Measurements from ENCODE around the gene TMEM19. TPM values are rescaled to one million over a fixed set of nuclear protein-coding genes. Genes with fewer than 3 reads are reported as not detected.

The TMEM19 gene
- total and polyA plus RNA-seq, 2 of the 8 experiments (the other 6 are each of a cell fraction or from before 2014, with no cell fraction given), result 12.6 to 19.1 TPM

DNA sequence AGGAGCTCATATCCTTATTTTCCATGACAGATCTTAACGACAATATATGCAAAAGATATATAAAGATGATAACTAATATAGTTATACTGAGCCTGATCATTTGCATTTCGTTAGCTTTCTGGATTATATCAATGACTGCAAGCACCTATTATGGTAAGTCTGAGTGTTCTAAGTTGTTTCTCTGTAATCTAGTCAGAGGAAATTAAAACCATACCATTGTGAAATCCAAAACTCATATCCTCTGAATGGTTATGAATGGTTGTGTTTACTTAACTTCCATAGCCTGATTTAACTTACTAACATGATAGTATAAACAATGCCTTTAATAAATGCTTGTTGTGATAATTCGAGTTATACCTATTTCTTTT lies 760 bp downstream of the TMEM19 start (continued):
- TF ChIP-seq RNF2 (IDR thresholded peaks at IDR 0.05; ENCODE audit: borderline replicate concordance, low read depth, low read length, missing control alignments, poor library complexity, severe bottlenecking), result no peak
- no peak for TF ChIP-seq PHF8 (conservative IDR thresholded peaks at IDR 0.05; ENCODE audit: low read depth, low read length)
- no peak for TF ChIP-seq RBBP5 (IDR thresholded peaks at IDR 0.05; ENCODE audit: borderline replicate concordance, low read depth, low read length)
- TF ChIP-seq CHD2 (IDR thresholded peaks at IDR 0.05; ENCODE audit: low read length), result no peak
- TF ChIP-seq, protein P1, sequence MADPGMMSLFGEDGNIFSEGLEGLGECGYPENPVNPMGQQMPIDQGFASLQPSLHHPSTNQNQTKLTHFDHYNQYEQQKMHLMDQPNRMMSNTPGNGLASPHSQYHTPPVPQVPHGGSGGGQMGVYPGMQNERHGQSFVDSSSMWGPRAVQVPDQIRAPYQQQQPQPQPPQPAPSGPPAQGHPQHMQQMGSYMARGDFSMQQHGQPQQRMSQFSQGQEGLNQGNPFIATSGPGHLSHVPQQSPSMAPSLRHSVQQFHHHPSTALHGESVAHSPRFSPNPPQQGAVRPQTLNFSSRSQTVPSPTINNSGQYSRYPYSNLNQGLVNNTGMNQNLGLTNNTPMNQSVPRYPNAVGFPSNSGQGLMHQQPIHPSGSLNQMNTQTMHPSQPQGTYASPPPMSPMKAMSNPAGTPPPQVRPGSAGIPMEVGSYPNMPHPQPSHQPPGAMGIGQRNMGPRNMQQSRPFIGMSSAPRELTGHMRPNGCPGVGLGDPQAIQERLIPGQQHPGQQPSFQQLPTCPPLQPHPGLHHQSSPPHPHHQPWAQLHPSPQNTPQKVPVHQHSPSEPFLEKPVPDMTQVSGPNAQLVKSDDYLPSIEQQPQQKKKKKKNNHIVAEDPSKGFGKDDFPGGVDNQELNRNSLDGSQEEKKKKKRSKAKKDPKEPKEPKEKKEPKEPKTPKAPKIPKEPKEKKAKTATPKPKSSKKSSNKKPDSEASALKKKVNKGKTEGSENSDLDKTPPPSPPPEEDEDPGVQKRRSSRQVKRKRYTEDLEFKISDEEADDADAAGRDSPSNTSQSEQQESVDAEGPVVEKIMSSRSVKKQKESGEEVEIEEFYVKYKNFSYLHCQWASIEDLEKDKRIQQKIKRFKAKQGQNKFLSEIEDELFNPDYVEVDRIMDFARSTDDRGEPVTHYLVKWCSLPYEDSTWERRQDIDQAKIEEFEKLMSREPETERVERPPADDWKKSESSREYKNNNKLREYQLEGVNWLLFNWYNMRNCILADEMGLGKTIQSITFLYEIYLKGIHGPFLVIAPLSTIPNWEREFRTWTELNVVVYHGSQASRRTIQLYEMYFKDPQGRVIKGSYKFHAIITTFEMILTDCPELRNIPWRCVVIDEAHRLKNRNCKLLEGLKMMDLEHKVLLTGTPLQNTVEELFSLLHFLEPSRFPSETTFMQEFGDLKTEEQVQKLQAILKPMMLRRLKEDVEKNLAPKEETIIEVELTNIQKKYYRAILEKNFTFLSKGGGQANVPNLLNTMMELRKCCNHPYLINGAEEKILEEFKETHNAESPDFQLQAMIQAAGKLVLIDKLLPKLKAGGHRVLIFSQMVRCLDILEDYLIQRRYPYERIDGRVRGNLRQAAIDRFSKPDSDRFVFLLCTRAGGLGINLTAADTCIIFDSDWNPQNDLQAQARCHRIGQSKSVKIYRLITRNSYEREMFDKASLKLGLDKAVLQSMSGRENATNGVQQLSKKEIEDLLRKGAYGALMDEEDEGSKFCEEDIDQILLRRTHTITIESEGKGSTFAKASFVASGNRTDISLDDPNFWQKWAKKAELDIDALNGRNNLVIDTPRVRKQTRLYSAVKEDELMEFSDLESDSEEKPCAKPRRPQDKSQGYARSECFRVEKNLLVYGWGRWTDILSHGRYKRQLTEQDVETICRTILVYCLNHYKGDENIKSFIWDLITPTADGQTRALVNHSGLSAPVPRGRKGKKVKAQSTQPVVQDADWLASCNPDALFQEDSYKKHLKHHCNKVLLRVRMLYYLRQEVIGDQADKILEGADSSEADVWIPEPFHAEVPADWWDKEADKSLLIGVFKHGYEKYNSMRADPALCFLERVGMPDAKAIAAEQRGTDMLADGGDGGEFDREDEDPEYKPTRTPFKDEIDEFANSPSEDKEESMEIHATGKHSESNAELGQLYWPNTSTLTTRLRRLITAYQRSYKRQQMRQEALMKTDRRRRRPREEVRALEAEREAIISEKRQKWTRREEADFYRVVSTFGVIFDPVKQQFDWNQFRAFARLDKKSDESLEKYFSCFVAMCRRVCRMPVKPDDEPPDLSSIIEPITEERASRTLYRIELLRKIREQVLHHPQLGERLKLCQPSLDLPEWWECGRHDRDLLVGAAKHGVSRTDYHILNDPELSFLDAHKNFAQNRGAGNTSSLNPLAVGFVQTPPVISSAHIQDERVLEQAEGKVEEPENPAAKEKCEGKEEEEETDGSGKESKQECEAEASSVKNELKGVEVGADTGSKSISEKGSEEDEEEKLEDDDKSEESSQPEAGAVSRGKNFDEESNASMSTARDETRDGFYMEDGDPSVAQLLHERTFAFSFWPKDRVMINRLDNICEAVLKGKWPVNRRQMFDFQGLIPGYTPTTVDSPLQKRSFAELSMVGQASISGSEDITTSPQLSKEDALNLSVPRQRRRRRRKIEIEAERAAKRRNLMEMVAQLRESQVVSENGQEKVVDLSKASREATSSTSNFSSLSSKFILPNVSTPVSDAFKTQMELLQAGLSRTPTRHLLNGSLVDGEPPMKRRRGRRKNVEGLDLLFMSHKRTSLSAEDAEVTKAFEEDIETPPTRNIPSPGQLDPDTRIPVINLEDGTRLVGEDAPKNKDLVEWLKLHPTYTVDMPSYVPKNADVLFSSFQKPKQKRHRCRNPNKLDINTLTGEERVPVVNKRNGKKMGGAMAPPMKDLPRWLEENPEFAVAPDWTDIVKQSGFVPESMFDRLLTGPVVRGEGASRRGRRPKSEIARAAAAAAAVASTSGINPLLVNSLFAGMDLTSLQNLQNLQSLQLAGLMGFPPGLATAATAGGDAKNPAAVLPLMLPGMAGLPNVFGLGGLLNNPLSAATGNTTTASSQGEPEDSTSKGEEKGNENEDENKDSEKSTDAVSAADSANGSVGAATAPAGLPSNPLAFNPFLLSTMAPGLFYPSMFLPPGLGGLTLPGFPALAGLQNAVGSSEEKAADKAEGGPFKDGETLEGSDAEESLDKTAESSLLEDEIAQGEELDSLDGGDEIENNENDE (IDR thresholded peaks at IDR 0.05; ENCODE audit: insufficient replicate concordance, low read length), result no peak
- TF ChIP-seq SIX5 (IDR thresholded peaks at IDR 0.05; ENCODE audit: low read depth, low read length), result no peak

Data from H1 (cell line).